A549 (cell line): ENCODE data around the gene IFT80. TPM values are rescaled to one million over a fixed set of nuclear protein-coding genes. Genes with fewer than 3 reads are reported as not detected.

Experiments
- ATAC-seq, 2 experiments: fragments of 200-7000 bp in 1 of 2; fragments of >200 bp in 1 of 2; cut with Nextera tagmentation in 1 of 2; cut with Tn5 transposase in 1 of 2; 3 replicates each; pipeline versions ENCODE4 v1.8.0 to v1.9.1; 2018 to 2020; ENCODE audit warnings: mild to moderate bottlenecking in 1 of 2, moderate library complexity in 1 of 2
- CTCF ChIA-PET: fragments of 300-600 bp; sonication (Branson Sonifier 250); formaldehyde crosslinking; extraction: SDS; loops from one replicate; lab custom pipeline; 2021; ENCODE audit warnings: antibody characterized with exemption, inconsistent platforms; lab: Yijun Ruan, JAX
- POLR2A ChIA-PET: fragments of 350-600 bp; formaldehyde crosslinking; extraction: SDS; loops from one replicate; lab custom pipeline; 2021; ENCODE audit warnings: antibody characterized with exemption, inconsistent platforms; lab: Yijun Ruan, JAX
- DNase-seq, 2 experiments: peaks; one replicate each; pipeline versions ENCODE4 v3.0.0 to v3.0.0-alpha.2; 2011 to 2016; ENCODE audit warnings: low read depth in 1 of 2, low spot score in 1 of 2
- FAIRE-seq: peaks from 2 replicates; lab custom pipeline; 2011; peaks lifted over from hg19 to GRCh38; lab: Jason Lieb, UNC
- H3K27ac ChIP-seq, 2 experiments: fragments of >200 bp; sonication (Bioruptor Twin); formaldehyde crosslinking; 3 replicates each; pipeline ENCODE4 v1.5.1; 2016 to 2017
- H3K4me1 ChIP-seq: fragments of >200 bp; sonication (Bioruptor Twin); formaldehyde crosslinking; 3 replicates; pipeline ENCODE4 v1.6.1; 2016
- H3K4me2 ChIP-seq: fragments of >200 bp; sonication (Bioruptor Twin); formaldehyde crosslinking; 3 replicates; pipeline ENCODE4 v1.6.1; 2016
- H3K4me3 ChIP-seq: fragments of >200 bp; sonication (Bioruptor Twin); formaldehyde crosslinking; 3 replicates; pipeline ENCODE4 v1.5.1; 2016
- H3K9me3 ChIP-seq: fragments of >200 bp; sonication (Bioruptor Twin); formaldehyde crosslinking; 3 replicates; pipeline ENCODE4 v1.6.1; 2016
- BHLHE40 ChIP-seq: IDR thresholded peaks from 2 replicates; pipeline ENCODE4 v1.6.1; 2012; ENCODE audit warnings: low read depth, low read length, inconsistent platforms
- CBX2 ChIP-seq: fragments of 200-600 bp; sonication (generic); IDR thresholded peaks from 2 replicates; pipeline ENCODE4 v1.6.1; 2016; ENCODE audit warnings: low read depth, mild to moderate bottlenecking, borderline replicate concordance
- CBX8 ChIP-seq: fragments of 200-600 bp; sonication (generic); IDR thresholded peaks from 2 replicates; pipeline ENCODE4 v1.6.1; 2016
- CHD4 ChIP-seq: fragments of 200-600 bp; sonication (generic); IDR thresholded peaks from 2 replicates; pipeline ENCODE4 v1.6.1; 2016; ENCODE audit warnings: antibody characterized with exemption, mild to moderate bottlenecking, borderline replicate concordance
- EP300 ChIP-seq, 2 experiments: fragments of >200 bp; sonication (Bioruptor Twin); formaldehyde crosslinking; IDR thresholded peaks; 2 replicates in 1 of 2; 3 replicates in 1 of 2; pipeline ENCODE4 v1.6.1; 2016 to 2017
- FOSL2 ChIP-seq, 2 experiments: fragments of 450-650 bp in 1 of 2; fragments of >200 bp in 1 of 2; sonication (Bioruptor Twin) in 1 of 2; formaldehyde crosslinking; IDR thresholded peaks; 2 replicates each; pipeline versions ENCODE4 v1.5.0 to v1.6.1; 2016 to 2020; ENCODE audit warnings: mild to moderate bottlenecking in 1 of 2, moderate library complexity in 1 of 2
- GATA3 ChIP-seq: IDR thresholded peaks from 2 replicates; pipeline ENCODE4 v1.6.1; 2012; ENCODE audit warnings: borderline replicate concordance
- HEYL ChIP-seq: fragments of 250-450 bp; sonication (Bioruptor Pico); IDR thresholded peaks from 2 replicates; pipeline ENCODE4 v1.8.0; 2021; ENCODE audit warnings: mild to moderate bottlenecking, moderate library complexity
- HOXB13 ChIP-seq: fragments of 250-450 bp; sonication (Bioruptor Pico); IDR thresholded peaks from 2 replicates; pipeline ENCODE4 v1.5.0; 2020; ENCODE audit warnings: low read depth, mild to moderate bottlenecking, moderate library complexity
- HOXB5 ChIP-seq: fragments of 250-450 bp; sonication (Bioruptor Pico); IDR thresholded peaks from 2 replicates; pipeline ENCODE4 v1.5.0; 2020; ENCODE audit warnings: mild to moderate bottlenecking, moderate library complexity
- JUN ChIP-seq, 2 experiments: fragments of >200 bp; sonication (Bioruptor Twin); formaldehyde crosslinking; IDR thresholded peaks; 2 replicates in 1 of 2; 3 replicates in 1 of 2; pipeline ENCODE4 v1.6.1; 2016 to 2017
- JUNB ChIP-seq: fragments of >200 bp; sonication (Bioruptor Twin); formaldehyde crosslinking; IDR thresholded peaks from 2 replicates; pipeline ENCODE4 v1.6.1; 2016
- KDM1A ChIP-seq: fragments of 200-600 bp; sonication (generic); IDR thresholded peaks from 2 replicates; pipeline ENCODE4 v1.6.1; 2016; ENCODE audit warnings: low read depth, mild to moderate bottlenecking
- KDM5A ChIP-seq: fragments of 200-600 bp; sonication (generic); IDR thresholded peaks from 2 replicates; pipeline ENCODE4 v1.6.1; 2016; ENCODE audit warnings: antibody characterized with exemption, mild to moderate bottlenecking
- MYC ChIP-seq: IDR thresholded peaks from 2 replicates; pipeline ENCODE4 v1.6.1; 2012; ENCODE audit warnings: mild to moderate bottlenecking, inconsistent platforms, low read length, improper control_type of control experiment, borderline replicate concordance
- PHF8 ChIP-seq: fragments of 200-600 bp; sonication (generic); IDR thresholded peaks from 2 replicates; pipeline ENCODE4 v1.6.1; 2016; ENCODE audit warnings: low read depth, mild to moderate bottlenecking, antibody characterized with exemption, moderate library complexity, borderline replicate concordance
- POLR2AphosphoS2 ChIP-seq: conservative IDR thresholded peaks from 2 replicates; pipeline ENCODE4 v1.6.1; 2012; ENCODE audit warnings: low read length, improper control_type of control experiment, inconsistent platforms
- RARB ChIP-seq: fragments of 250-450 bp; sonication (Bioruptor Pico); IDR thresholded peaks from 2 replicates; pipeline ENCODE4 v1.8.0; 2021; ENCODE audit warnings: mild to moderate bottlenecking, moderate library complexity
- RFX5 ChIP-seq: fragments of 450-650 bp; IDR thresholded peaks from 2 replicates; pipeline ENCODE4 v1.7.1; 2014; ENCODE audit warnings: antibody characterized with exemption, mild to moderate bottlenecking, moderate library complexity
- RNF2 ChIP-seq: fragments of 200-600 bp; sonication (generic); IDR thresholded peaks from 2 replicates; pipeline ENCODE4 v1.6.1; 2016; ENCODE audit warnings: low read depth, mild to moderate bottlenecking, antibody characterized with exemption, moderate library complexity, borderline replicate concordance
- SMC3 ChIP-seq: fragments of >200 bp; sonication (Bioruptor Twin); formaldehyde crosslinking; IDR thresholded peaks from 3 replicates; pipeline ENCODE4 v1.6.1; 2018; ENCODE audit warnings: inconsistent platforms
- SREBF2 ChIP-seq: fragments of 450-650 bp; IDR thresholded peaks from 2 replicates; pipeline ENCODE4 v1.6.1; 2014; ENCODE audit warnings: mild to moderate bottlenecking, moderate library complexity
- ZSCAN20 ChIP-seq: fragments of 250-450 bp; sonication (Bioruptor Pico); IDR thresholded peaks from 2 replicates; pipeline ENCODE4 v1.8.0; 2022; ENCODE audit warnings: mild to moderate bottlenecking, moderate library complexity
- WGBS: methylation state at CpG from one replicate; pipeline ENCODE4 v1.1.6; 2017; ENCODE audit errors: missing lambda C conversion rate; 5-methylcytosine and 5-hydroxymethylcytosine counted together
- polyA plus RNA-seq, 4 experiments: library from polyadenylated mRNA; depleted of rRNA in 3 of 4; stranded (reverse); fragments of >200 nt; fragmentation: RNase III in 1 of 4; extraction: RNeasy Plus Mini Kit Qiagen cat#74134 plus additional on column Dnase treatment in 1 of 4; gene quantifications; 2 replicates in 3 of 4; 3 replicates in 1 of 4; pipeline ENCODE4 v1.2.3, GENCODE V29; 2011 to 2017
- TF ChIP-seq, protein P1 (sequence below): fragments of >200 bp; sonication (Bioruptor Twin); formaldehyde crosslinking; IDR thresholded peaks from 3 replicates; pipeline ENCODE4 v1.5.1; 2016
- TF ChIP-seq, protein P2 (sequence below): IDR thresholded peaks from 2 replicates; pipeline ENCODE4 v1.6.1; 2012
- TF ChIP-seq, protein P3 (sequence below): IDR thresholded peaks from 2 replicates; pipeline ENCODE4 v1.6.1; 2012
- TF ChIP-seq, protein P4 (sequence below): fragments of 250-450 bp; sonication (Bioruptor Pico); IDR thresholded peaks from 2 replicates; pipeline ENCODE4 v1.5.0; 2020; ENCODE audit warnings: low read depth, mild to moderate bottlenecking, moderate library complexity
- TF ChIP-seq, protein P5 (sequence below): fragments of >200 bp; sonication (Bioruptor Twin); formaldehyde crosslinking; IDR thresholded peaks from 2 replicates; pipeline ENCODE4 v1.6.1; 2016
- TF ChIP-seq, protein P6 (sequence below): IDR thresholded peaks from 2 replicates; pipeline ENCODE4 v1.6.1; 2012; ENCODE audit warnings: low read depth, borderline replicate concordance

The IFT80 gene
- polyA plus RNA-seq, 2 of the 4 experiments (the other 2 are of a cell fraction): 30.6 to 41.8 TPM

DNA sequence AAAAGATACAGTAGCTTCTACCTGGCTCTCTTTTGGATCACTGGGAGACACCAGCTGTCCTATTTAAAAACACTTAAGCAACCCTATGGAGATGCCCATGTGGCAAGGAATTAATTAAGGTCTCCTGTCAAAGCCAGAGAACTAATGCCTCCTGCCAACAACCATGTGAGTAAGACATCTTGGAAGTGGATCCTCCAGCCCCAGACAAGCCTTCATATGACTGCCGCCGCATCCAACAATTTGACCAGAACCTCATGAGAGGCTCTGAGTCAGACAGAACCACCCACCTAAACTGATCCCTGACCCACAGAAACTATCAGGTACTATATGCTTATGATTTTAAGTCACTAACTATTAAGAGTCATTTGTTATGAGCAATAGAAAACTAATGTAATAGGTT lies 22.3 kb downstream of the IFT80 start:
- Histone ChIP-seq H3K4me3 (no peak overlapping the region), H3K4me2 (no peak overlapping the region), H3K4me1 (peaks cover 36% of the 10 kb centered on the region), H3K27ac (no peak overlapping the region), H3K9me3 (no peaks in the 10 kb centered on the region)
- CTCF ChIA-PET: no interaction called here
- peak; percentile 23 for FAIRE-seq
- POLR2A ChIA-PET: no interaction called here
- DNase-seq: no peak
- ATAC-seq: no peak
- WGBS: 93% methylated on average over 2 of the region's 2 CpGs
- no peak for TF ChIP-seq KDM5A
- TF ChIP-seq, protein P1, sequence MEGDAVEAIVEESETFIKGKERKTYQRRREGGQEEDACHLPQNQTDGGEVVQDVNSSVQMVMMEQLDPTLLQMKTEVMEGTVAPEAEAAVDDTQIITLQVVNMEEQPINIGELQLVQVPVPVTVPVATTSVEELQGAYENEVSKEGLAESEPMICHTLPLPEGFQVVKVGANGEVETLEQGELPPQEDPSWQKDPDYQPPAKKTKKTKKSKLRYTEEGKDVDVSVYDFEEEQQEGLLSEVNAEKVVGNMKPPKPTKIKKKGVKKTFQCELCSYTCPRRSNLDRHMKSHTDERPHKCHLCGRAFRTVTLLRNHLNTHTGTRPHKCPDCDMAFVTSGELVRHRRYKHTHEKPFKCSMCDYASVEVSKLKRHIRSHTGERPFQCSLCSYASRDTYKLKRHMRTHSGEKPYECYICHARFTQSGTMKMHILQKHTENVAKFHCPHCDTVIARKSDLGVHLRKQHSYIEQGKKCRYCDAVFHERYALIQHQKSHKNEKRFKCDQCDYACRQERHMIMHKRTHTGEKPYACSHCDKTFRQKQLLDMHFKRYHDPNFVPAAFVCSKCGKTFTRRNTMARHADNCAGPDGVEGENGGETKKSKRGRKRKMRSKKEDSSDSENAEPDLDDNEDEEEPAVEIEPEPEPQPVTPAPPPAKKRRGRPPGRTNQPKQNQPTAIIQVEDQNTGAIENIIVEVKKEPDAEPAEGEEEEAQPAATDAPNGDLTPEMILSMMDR: no peak
- TF ChIP-seq HOXB5 (CRISPR knock-in tag): no peak
- TF ChIP-seq, protein P2, sequence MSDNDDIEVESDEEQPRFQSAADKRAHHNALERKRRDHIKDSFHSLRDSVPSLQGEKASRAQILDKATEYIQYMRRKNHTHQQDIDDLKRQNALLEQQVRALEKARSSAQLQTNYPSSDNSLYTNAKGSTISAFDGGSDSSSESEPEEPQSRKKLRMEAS: no peak
- TF ChIP-seq HEYL (CRISPR knock-in tag): no peak
- no peak for TF ChIP-seq JUNB
- no peak for TF ChIP-seq CBX2
- TF ChIP-seq KDM1A: no peak
- TF ChIP-seq EP300 (IDR thresholded peaks at IDR 0.05): no peak
- no peak for TF ChIP-seq RARB
- TF ChIP-seq, protein P3, sequence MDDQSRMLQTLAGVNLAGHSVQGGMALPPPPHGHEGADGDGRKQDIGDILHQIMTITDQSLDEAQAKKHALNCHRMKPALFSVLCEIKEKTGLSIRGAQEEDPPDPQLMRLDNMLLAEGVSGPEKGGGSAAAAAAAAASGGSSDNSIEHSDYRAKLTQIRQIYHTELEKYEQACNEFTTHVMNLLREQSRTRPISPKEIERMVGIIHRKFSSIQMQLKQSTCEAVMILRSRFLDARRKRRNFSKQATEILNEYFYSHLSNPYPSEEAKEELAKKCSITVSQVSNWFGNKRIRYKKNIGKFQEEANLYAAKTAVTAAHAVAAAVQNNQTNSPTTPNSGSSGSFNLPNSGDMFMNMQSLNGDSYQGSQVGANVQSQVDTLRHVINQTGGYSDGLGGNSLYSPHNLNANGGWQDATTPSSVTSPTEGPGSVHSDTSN: no peak

DNA sequence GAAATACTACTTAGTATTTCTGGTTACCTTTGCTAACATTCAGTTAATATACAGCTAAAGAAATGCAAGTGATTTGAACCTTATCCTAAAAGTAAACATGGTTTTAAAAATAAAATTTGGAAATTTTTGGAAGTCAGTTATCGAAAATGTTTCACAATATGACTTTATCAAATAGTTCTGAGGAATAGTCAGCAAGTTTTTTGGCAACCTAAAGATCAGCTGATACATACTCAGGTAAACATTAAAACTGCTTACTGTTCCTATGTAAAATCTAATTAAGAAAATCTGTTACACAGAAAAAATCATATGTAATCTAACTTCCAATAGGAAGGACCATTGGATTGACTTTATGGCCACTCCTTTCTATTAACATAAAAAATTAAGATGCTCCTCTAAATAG lies 24.1 kb downstream of the IFT80 start:
- H3K4me1 ChIP-seq: peaks cover 36% of the 10 kb centered on the region
- no peak for ATAC-seq
- peak overlapping the region; percentile 71 for H3K4me2 ChIP-seq
- no peaks in the 10 kb centered on the region for H3K9me3 ChIP-seq
- ChIA-PET CTCF (interaction anchor here (1.1 kb wide), 1 partner anchor 16 kb away, joined by 3 read pairs; no protein-coding TSS in a partner anchor), POLR2A (no interaction called here)
- FAIRE-seq: no peak
- WGBS: 10% methylated on average over 1 of the region's 1 CpG
- peak overlapping the region in 1 of 2 experiments; percentile 45; a peak in 1 of 6 replicates for H3K27ac ChIP-seq
- no peak for DNase-seq
- TF ChIP-seq RFX5 (no peak), HOXB13 (no peak), JUNB (peak; percentile 11; the same call in 1 of the 2 replicates), RARB (no peak), SREBF2 (no peak), EP300 (IDR thresholded peaks at IDR 0.05) (no peak)
- TF ChIP-seq, protein P3: no peak
- TF ChIP-seq, protein P4, sequence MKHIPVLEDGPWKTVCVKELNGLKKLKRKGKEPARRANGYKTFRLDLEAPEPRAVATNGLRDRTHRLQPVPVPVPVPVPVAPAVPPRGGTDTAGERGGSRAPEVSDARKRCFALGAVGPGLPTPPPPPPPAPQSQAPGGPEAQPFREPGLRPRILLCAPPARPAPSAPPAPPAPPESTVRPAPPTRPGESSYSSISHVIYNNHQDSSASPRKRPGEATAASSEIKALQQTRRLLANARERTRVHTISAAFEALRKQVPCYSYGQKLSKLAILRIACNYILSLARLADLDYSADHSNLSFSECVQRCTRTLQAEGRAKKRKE (CRISPR knock-in tag): no peak
- peak overlapping the region; percentile 7; the same call in 1 of the 3 replicates for H3K4me3 ChIP-seq

DNA sequence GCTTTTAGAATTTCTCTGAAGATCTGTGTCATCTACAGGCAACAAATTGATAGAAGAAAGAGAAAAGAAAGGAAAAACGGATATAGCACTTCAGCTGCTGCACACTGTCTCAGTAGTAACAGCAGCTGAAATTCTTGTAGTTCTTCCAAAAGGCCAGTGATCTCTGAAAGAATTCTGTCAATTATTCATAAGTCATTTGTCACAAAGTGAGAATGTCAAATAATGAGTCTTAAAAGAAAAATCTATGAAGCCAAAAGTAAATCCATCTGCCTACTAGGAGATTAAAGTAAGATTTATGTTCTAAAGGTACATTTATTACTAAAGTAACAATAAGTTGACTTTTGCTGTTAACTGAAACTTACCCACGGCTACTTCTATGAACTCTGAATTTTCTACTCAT lies 24.6 kb downstream of the IFT80 start:
- WGBS: 14% methylated on average over 2 of the region's 2 CpGs
- ChIA-PET POLR2A (no interaction called here), CTCF (interaction anchor here (1.1 kb wide), 1 partner anchor 15 kb away, joined by 3 read pairs; no protein-coding TSS in a partner anchor)
- Histone ChIP-seq H3K4me1 (peaks cover 36% of the 10 kb centered on the region), H3K27ac (peak overlapping the region; percentile 52 to 73), H3K4me3 (peak overlapping the region; percentile 7; the same call in 1 of the 3 replicates), H3K4me2 (peak overlapping the region; percentile 71), H3K9me3 (no peaks in the 10 kb centered on the region)
- peak in 1 of 2 experiments; percentile 71; a peak in 3 of 6 replicates for ATAC-seq
- no peak for FAIRE-seq
- TF ChIP-seq RFX5 (no peak), POLR2AphosphoS2 (no peak), GATA3 (peak; percentile 56; the same call in 1 of the 2 replicates), RNF2 (no peak), CBX8 (no peak), SMC3 (no peak), BHLHE40 (no peak), CBX2 (no peak), FOSL2 (IDR thresholded peaks at IDR 0.05) (0 out of 2 replicates have a peak, but pooled peaks have one; percentile 28), FOSL2 (CRISPR knock-in tag; IDR thresholded peaks at IDR 0.05) (peak; percentile 50; the same call in 1 of the 2 replicates), JUNB (peak; percentile 74), JUN (IDR thresholded peaks at IDR 0.05) (no peak), CHD4 (no peak), ZSCAN20 (no peak), PHF8 (no peak), MYC (no peak)
- TF ChIP-seq, protein P5, sequence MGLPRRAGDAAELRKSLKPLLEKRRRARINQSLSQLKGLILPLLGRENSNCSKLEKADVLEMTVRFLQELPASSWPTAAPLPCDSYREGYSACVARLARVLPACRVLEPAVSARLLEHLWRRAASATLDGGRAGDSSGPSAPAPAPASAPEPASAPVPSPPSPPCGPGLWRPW: no peak
- TF ChIP-seq, protein P6, sequence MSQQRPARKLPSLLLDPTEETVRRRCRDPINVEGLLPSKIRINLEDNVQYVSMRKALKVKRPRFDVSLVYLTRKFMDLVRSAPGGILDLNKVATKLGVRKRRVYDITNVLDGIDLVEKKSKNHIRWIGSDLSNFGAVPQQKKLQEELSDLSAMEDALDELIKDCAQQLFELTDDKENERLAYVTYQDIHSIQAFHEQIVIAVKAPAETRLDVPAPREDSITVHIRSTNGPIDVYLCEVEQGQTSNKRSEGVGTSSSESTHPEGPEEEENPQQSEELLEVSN: no peak
- peak in 1 of 2 experiments; percentile 24 for DNase-seq
